B cell (primary cell): ENCODE data around the gene AGPAT3. TPM values are rescaled to one million over a fixed set of nuclear protein-coding genes. Genes with fewer than 3 reads are reported as not detected.

Source experiments
- ATAC-seq: fragments of 200-7000 bp; cut with Tn5 transposase; one replicate; pipeline ENCODE4 v1.10.0; 2021; ENCODE audit warnings: low read depth, mild to moderate bottlenecking, moderate number of reproducible peaks, moderate library complexity
- CTCF ChIA-PET: fragments of 350-600 bp; sonication (Branson Sonifier 250); formaldehyde crosslinking; loops from one replicate; lab custom pipeline; 2021; ENCODE audit warnings: antibody characterized with exemption, inconsistent platforms; lab: Charles Lee
- POLR2A ChIA-PET: fragments of 350-600 bp; sonication (Branson Sonifier 250); formaldehyde crosslinking; loops from one replicate; lab custom pipeline; 2021; ENCODE audit warnings: antibody characterized with exemption; lab: Charles Lee
- DNase-seq: peaks from one replicate; pipeline ENCODE4 v3.0.0; 2013
- H2AFZ ChIP-seq: 2 replicates; pipeline ENCODE4 v1.6.1; 2012; ENCODE audit warnings: mild to moderate bottlenecking, low read depth, low read length; ENCODE audit not compliant: insufficient read depth, poor library complexity, severe bottlenecking
- H3K27ac ChIP-seq, 2 donors: 1 replicate in 1 of 2; 2 replicates in 1 of 2; pipeline ENCODE4 v1.5.1; 2012 to 2013; ENCODE audit warnings: low read length in 2 of 2, mild to moderate bottlenecking in 2 of 2, moderate library complexity in 1 of 2
- H3K27me3 ChIP-seq, 4 experiments: fragments of 200-600 bp in 1 of 4; sonication (generic) in 1 of 4; replicated peaks in 1 of 4; 1 replicate in 2 of 4; 2 replicates in 2 of 4; pipeline versions ENCODE4 v1.6.1 to v1.7.0; 2013 to 2016; ENCODE audit warnings: low read length in 3 of 4, mild to moderate bottlenecking in 2 of 4, mixed read lengths in 1 of 4, moderate library complexity in 1 of 4; ENCODE audit not compliant: insufficient read depth in 4 of 4, control insufficient read depth in 3 of 4; ENCODE audit errors: control extremely low read depth in 1 of 4
- H3K36me3 ChIP-seq, 2 experiments: replicated peaks in 1 of 2; 1 replicate in 1 of 2; 2 replicates in 1 of 2; pipeline versions ENCODE4 v1.6.1 to v1.7.1; 2013; ENCODE audit warnings: low read length in 1 of 2; ENCODE audit not compliant: insufficient read depth in 2 of 2, control insufficient read depth in 1 of 2; ENCODE audit errors: control extremely low read depth in 1 of 2, extremely low read depth in 1 of 2
- H3K4me1 ChIP-seq, 2 donors: fragments of 200-600 bp in 1 of 2; sonication (generic) in 1 of 2; 1 replicate in 1 of 2; 2 replicates in 1 of 2; pipeline versions ENCODE4 v1.5.1 to v1.6.1; 2013 to 2017; ENCODE audit warnings: low read length in 2 of 2; ENCODE audit not compliant: control insufficient read depth in 2 of 2, insufficient read depth in 2 of 2
- H3K4me2 ChIP-seq: replicated peaks from 2 replicates; pipeline ENCODE3; 2012; ENCODE audit warnings: mild to moderate bottlenecking, low read depth, low read length; ENCODE audit not compliant: poor library complexity, severe bottlenecking
- H3K4me3 ChIP-seq, 5 experiments: fragments of 200-600 bp in 1 of 5; sonication (generic) in 1 of 5; 1 replicate in 3 of 5; 2 replicates in 2 of 5; pipeline versions ENCODE4 v1.5.1 to v1.7.0; 2011 to 2016; ENCODE audit warnings: low read length in 4 of 5, mild to moderate bottlenecking in 4 of 5, low read depth in 2 of 5, control low read depth in 1 of 5, moderate library complexity in 1 of 5; ENCODE audit not compliant: insufficient read depth in 1 of 5; ENCODE audit errors: control extremely low read depth in 1 of 5, extremely low read depth in 1 of 5
- H3K79me2 ChIP-seq: fragments of 200-600 bp; sonication (generic); one replicate; pipeline ENCODE4 v1.6.0; 2016; ENCODE audit warnings: low read length; ENCODE audit not compliant: control insufficient read depth, insufficient read depth
- H3K9ac ChIP-seq: fragments of 200-600 bp; sonication (generic); 2 replicates; pipeline ENCODE4 v1.6.1; 2017; ENCODE audit warnings: mild to moderate bottlenecking, low read length, moderate library complexity
- H3K9me3 ChIP-seq, 3 donors: one replicate each; pipeline versions ENCODE4 v1.6.1 to v1.7.1; 2013; ENCODE audit warnings: low read length in 2 of 3; ENCODE audit not compliant: control insufficient read depth in 2 of 3, insufficient read depth in 1 of 3; ENCODE audit errors: control extremely low read depth in 1 of 3
- H4K20me1 ChIP-seq: 2 replicates; pipeline ENCODE4 v1.6.0; 2012; ENCODE audit warnings: mild to moderate bottlenecking, low read length; ENCODE audit not compliant: insufficient read depth, control insufficient read depth, poor library complexity, severe bottlenecking
- H3K27ac Mint-ChIP-seq: one replicate; pipeline ENCODE4 v1.8.0; 2021; ENCODE audit warnings: mixed read lengths
- H3K27me3 Mint-ChIP-seq: one replicate; pipeline ENCODE4 v1.8.0; 2021; ENCODE audit warnings: mixed read lengths
- H3K4me1 Mint-ChIP-seq: one replicate; pipeline ENCODE4 v1.8.0; 2021; ENCODE audit warnings: mixed read lengths
- H3K4me3 Mint-ChIP-seq: one replicate; pipeline ENCODE4 v1.8.0; 2021; ENCODE audit warnings: mixed read lengths
- H3K9me3 Mint-ChIP-seq: one replicate; pipeline ENCODE4 v1.8.0; 2022; ENCODE audit warnings: mixed read lengths; ENCODE audit not compliant: insufficient read depth
- EZH2 ChIP-seq: IDR thresholded peaks from 2 replicates; pipeline ENCODE4 v1.6.1; 2012; ENCODE audit warnings: borderline replicate concordance, low read depth, mild to moderate bottlenecking, moderate library complexity, low read length; ENCODE audit not compliant: insufficient read depth, poor library complexity, severe bottlenecking
- WGBS: methylation state at CpG from one replicate; pipeline ENCODE4 v1.1.5; 2013; ENCODE audit warnings: missing lambda C conversion rate; ENCODE audit not compliant: insufficient coverage; 5-methylcytosine and 5-hydroxymethylcytosine counted together
- intact Hi-C: fragments of 100-400 bp; cut with micrococcal nuclease; formaldehyde crosslinking; loops from one replicate; pipeline ENCODE4 v1.10.0; 2022
- polyA plus RNA-seq: library from polyadenylated mRNA; depleted of rRNA; stranded (reverse); fragments of >200 nt; gene quantifications from 2 replicates; pipeline ENCODE4 v1.2.3, GENCODE V29; 2012
- total RNA-seq, 2 donors: library from RNA; stranded (reverse); fragments of 120-200 nt in 1 of 2; gene quantifications; 1 replicate in 1 of 2; 2 replicates in 1 of 2; pipeline versions ENCODE4 v1.2.3 to v1.2.4, GENCODE V29; 2013 to 2022
- TF ChIP-seq, protein P1 (sequence below): fragments of 200-600 bp; IDR thresholded peaks from one replicate; pipeline ENCODE4 v1.8.0; 2022; ENCODE audit warnings: antibody characterized with exemption, mild to moderate bottlenecking

The AGPAT3 gene
- total and polyA plus RNA-seq, 2 donors (not counting 1 experiment from before 2014, with no cell fraction given), result 14.3 to 49.3 TPM

DNA sequence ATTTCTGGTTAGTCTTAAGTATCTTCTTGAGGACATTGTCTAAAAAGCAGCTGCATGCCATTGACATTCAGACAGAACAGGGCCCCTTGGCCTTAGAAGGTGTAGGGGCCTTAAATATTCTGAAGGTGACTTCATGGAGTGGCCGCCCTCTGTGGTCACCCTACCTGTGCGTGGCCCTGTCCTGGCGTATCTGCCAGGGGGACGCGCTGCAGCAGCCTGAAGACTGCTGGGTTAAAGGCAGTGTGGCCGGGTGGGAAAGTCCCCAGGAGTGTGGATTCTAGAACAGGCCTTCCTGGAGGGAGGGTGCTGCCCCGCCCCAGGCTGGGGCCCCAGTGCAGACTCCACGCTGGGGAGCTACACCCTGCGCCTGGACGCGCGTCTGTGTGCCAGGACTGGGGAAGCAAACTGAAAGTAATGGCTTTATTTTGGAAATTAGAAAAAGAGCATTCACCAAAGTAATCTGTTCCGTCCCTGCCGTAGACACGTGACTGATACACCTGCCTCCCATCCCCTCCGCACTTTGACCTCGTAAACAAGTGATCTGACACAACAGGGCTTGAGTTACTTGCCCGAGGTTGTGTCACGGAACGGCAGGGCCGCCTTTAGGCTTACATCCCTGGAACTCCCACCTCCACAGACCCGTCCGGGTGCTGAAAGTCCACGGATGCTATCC, 1.8 kb downstream of the AGPAT3 start:
- H3K36me3 ChIP-seq, result no peaks in the 10 kb centered on the region
- H3K27me3 ChIP-seq, result no peaks in the 10 kb centered on the region
- H3K9me3 ChIP-seq, result no peaks in the 10 kb centered on the region
- intact Hi-C loops, result loop anchor here (2.0 to 10.0 kb wide), 3 partner anchors 48 to 72 kb away; no protein-coding TSS in a partner anchor
- H3K27ac Mint-ChIP-seq, result peak overlapping the region; percentile 72
- H4K20me1 ChIP-seq, result peaks cover 9% of the 10 kb centered on the region
- ChIA-PET POLR2A (interaction anchor here (0.7 kb wide), 2 partner anchors 13 to 21 kb away, joined by 3 to 7 read pairs; no protein-coding TSS in a partner anchor), CTCF (interaction anchor here (1.0 kb wide), 1 partner anchor 72 kb away, joined by 4 read pairs; no protein-coding TSS in a partner anchor)
- peak overlapping the region; percentile 4 to 64 for H3K27ac ChIP-seq
- ATAC-seq (peak; percentile 26), DNase-seq (peak; percentile 58)
- H3K27me3 Mint-ChIP-seq, result no peaks in the 10 kb centered on the region
- H3K9ac ChIP-seq, result peak overlapping the region; percentile 68
- TF ChIP-seq EZH2, result no peak
- TF ChIP-seq, protein P1, sequence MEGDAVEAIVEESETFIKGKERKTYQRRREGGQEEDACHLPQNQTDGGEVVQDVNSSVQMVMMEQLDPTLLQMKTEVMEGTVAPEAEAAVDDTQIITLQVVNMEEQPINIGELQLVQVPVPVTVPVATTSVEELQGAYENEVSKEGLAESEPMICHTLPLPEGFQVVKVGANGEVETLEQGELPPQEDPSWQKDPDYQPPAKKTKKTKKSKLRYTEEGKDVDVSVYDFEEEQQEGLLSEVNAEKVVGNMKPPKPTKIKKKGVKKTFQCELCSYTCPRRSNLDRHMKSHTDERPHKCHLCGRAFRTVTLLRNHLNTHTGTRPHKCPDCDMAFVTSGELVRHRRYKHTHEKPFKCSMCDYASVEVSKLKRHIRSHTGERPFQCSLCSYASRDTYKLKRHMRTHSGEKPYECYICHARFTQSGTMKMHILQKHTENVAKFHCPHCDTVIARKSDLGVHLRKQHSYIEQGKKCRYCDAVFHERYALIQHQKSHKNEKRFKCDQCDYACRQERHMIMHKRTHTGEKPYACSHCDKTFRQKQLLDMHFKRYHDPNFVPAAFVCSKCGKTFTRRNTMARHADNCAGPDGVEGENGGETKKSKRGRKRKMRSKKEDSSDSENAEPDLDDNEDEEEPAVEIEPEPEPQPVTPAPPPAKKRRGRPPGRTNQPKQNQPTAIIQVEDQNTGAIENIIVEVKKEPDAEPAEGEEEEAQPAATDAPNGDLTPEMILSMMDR, result no peak
- 72% methylated on average over 13 of the region's 24 CpGs for WGBS
- H3K4me3 Mint-ChIP-seq, result peak overlapping the region; percentile 78
- peak overlapping the region; percentile 89 for H3K4me2 ChIP-seq
- H3K79me2 ChIP-seq, result peaks cover 51% of the 10 kb centered on the region
- peak overlapping the region in 4 of 5 experiments; percentile 54 to 78 (median 70) for H3K4me3 ChIP-seq
- H3K4me1 ChIP-seq, result peaks cover 13 to 27% of the 10 kb centered on the region in 2 donors
- peak overlapping the region; percentile 75 for H2AFZ ChIP-seq
- peaks cover 36% of the 10 kb centered on the region for H3K4me1 Mint-ChIP-seq
- H3K9me3 Mint-ChIP-seq, result no peaks in the 10 kb centered on the region

DNA sequence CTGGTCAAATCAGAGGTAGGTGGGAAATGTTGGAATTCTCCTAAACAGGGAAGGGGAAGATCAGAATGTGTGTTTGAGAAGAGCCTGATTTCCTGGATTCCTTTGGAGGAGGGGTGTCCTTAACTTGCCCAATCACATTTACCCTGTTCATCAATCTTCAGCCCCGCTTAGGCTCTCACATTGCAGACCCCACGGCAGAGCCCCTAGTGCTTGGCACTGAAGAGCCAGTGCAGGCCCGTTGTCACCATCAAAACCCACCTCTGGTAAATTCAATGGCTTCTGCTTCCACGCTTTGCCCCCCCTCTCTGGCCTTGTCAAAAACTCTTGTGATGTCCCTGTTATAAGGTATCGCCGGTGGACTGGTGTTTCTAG, 2.3 kb downstream of the AGPAT3 start:
- H3K27ac ChIP-seq, result no peak overlapping the region
- ATAC-seq (no peak), DNase-seq (no peak)
- H3K9ac ChIP-seq, result no peak overlapping the region
- H3K79me2 ChIP-seq, result peaks cover 53% of the 10 kb centered on the region
- H3K4me3 ChIP-seq, result no peak overlapping the region
- TF ChIP-seq, protein P1, result no peak
- no peak for TF ChIP-seq EZH2
- peak overlapping the region; percentile 72 for H3K27ac Mint-ChIP-seq
- peak overlapping the region; percentile 78 for H3K4me3 Mint-ChIP-seq
- POLR2A ChIA-PET, result no interaction called here
- peaks cover 13 to 22% of the 10 kb centered on the region in 2 donors for H3K4me1 ChIP-seq
- H4K20me1 ChIP-seq, result peaks cover 9% of the 10 kb centered on the region
- H2AFZ ChIP-seq, result no peak overlapping the region
- WGBS, result 94% methylated on average over 6 of the region's 6 CpGs
- H3K27me3 ChIP-seq, result no peaks in the 10 kb centered on the region
- H3K4me1 Mint-ChIP-seq, result peaks cover 34% of the 10 kb centered on the region
- H3K36me3 ChIP-seq, result no peaks in the 10 kb centered on the region
- peak overlapping the region; percentile 89 for H3K4me2 ChIP-seq
- H3K27me3 Mint-ChIP-seq, result no peaks in the 10 kb centered on the region
- intact Hi-C loops, result loop anchor here (2.0 to 10.0 kb wide), 3 partner anchors 47 to 71 kb away; no protein-coding TSS in a partner anchor
- H3K9me3 Mint-ChIP-seq, result no peaks in the 10 kb centered on the region
- CTCF ChIA-PET, result interaction anchor here (1.0 kb wide), 1 partner anchor 71 kb away, joined by 4 read pairs; no protein-coding TSS in a partner anchor
- no peaks in the 10 kb centered on the region for H3K9me3 ChIP-seq
